Measurements from ENCODE around the gene CHL1. TPM values are rescaled to one million over a fixed set of nuclear protein-coding genes. Genes with fewer than 3 reads are reported as not detected.

CHL1 gene, protein sequence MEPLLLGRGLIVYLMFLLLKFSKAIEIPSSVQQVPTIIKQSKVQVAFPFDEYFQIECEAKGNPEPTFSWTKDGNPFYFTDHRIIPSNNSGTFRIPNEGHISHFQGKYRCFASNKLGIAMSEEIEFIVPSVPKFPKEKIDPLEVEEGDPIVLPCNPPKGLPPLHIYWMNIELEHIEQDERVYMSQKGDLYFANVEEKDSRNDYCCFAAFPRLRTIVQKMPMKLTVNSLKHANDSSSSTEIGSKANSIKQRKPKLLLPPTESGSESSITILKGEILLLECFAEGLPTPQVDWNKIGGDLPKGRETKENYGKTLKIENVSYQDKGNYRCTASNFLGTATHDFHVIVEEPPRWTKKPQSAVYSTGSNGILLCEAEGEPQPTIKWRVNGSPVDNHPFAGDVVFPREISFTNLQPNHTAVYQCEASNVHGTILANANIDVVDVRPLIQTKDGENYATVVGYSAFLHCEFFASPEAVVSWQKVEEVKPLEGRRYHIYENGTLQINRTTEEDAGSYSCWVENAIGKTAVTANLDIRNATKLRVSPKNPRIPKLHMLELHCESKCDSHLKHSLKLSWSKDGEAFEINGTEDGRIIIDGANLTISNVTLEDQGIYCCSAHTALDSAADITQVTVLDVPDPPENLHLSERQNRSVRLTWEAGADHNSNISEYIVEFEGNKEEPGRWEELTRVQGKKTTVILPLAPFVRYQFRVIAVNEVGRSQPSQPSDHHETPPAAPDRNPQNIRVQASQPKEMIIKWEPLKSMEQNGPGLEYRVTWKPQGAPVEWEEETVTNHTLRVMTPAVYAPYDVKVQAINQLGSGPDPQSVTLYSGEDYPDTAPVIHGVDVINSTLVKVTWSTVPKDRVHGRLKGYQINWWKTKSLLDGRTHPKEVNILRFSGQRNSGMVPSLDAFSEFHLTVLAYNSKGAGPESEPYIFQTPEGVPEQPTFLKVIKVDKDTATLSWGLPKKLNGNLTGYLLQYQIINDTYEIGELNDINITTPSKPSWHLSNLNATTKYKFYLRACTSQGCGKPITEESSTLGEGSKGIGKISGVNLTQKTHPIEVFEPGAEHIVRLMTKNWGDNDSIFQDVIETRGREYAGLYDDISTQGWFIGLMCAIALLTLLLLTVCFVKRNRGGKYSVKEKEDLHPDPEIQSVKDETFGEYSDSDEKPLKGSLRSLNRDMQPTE (N-terminal part only)
- 1,059 TPM for total RNA-seq

DNA sequence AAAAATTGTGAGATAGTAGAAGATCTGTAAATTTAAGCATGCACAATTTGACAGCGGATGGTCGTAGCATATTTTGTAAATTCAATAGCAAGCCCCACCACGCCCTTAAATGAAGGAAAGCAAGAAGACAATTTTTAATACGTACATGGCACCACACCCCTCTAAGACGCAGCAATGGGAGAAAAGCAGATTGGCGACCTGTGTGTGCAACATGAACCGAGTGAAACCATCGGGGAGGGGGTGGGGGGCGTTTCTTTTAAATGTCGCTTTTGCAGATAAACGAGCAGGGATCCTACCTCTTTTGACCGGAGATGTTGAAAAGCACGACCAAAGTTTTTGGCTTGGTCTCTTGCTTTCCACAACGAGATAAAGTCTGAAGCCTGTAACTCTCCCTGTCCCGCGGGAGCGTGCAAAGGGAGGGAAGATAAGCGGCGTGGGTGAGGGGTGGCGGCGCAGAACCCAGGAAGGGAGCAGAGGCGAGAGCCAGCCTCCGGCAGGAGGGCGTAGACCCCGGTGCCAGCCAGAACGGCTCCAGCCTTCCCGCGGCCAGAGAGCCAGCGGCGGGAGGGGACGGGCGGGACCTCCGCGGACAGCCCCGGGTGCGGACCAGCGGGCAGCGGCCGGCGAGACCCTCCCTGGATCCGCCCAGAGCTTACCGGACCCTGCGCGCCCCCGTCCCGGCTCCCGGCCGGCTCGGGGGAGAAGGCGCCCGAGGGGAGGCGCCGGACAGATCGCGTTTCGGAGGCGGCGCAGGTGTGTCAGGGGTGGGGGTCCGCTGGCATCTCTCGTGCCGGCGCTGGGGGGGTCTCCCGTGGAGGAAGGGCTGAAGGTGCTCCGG, at the start of gene CHL1:
CHL1 (plus strand) TSS at position 453 of the 838 bp plus-strand sequence. CDS start 123,014 bp downstream, outside the sequence.

Small RNA genes lying within 50 kb of the gene (small RNA-seq; reads per million reads assigned to genes)
- not detected for gene RNU6-1194P (ENCODE audit: low replicate concordance)
